Measurements from ENCODE around the gene CYP3A7. TPM values are rescaled to one million over a fixed set of nuclear protein-coding genes. Genes with fewer than 3 reads are reported as not detected.
"Not testable (repeated sequence)": the region's sequence is repeated elsewhere in the genome, so short reads cannot be mapped to it uniquely, and the experiment has no call there.

Gene CYP3A7
- total RNA-seq, 4 donors from 2014 or later: 0.22 TPM; not detected in 3

GRCh38 chr7:99731638-99732374 lies 3.2 kb downstream of the CYP3A7 start:
- Histone ChIP-seq H3K27ac (no peak overlapping the region), H3K4me3 (no peak overlapping the region), H3K9me3 (no peaks in the 10 kb centered on the region), H3K36me3 (peaks cover 0 to 14% (median 0%) of the 10 kb centered on the region in 3 donors), H3K27me3 (no peaks in the 10 kb centered on the region), H3K4me1 (no peaks in the 10 kb centered on the region)
- no peak for DNase-seq (ENCODE audit: low spot score in 2 of 2)
- 93 to 97% methylated on average over 4 of the region's 4 CpGs for WGBS, 2 donors
- TF ChIP-seq POLR2A (IDR thresholded peaks at IDR 0.05) (no peak), EP300 (IDR thresholded peaks at IDR 0.05) (no peak), CTCF (IDR thresholded peaks at IDR 0.05) (no peak)

GRCh38 chr7:99730992-99731391 lies 4.0 kb downstream of the CYP3A7 start:
- H3K4me1 ChIP-seq: no peaks in the 10 kb centered on the region
- DNase-seq (ENCODE audit: low spot score in 2 of 2): no peak
- no peak overlapping the region for H3K4me3 ChIP-seq
- peaks cover 0 to 7% (median 0%) of the 10 kb centered on the region in 3 donors for H3K36me3 ChIP-seq
- no peak for TF ChIP-seq CTCF (IDR thresholded peaks at IDR 0.05)
- no peaks in the 10 kb centered on the region for H3K27me3 ChIP-seq
- H3K27ac ChIP-seq: no peak overlapping the region
- WGBS, 2 donors: 90% methylated on average over 3 of the region's 3 CpGs
- H3K9me3 ChIP-seq: no peaks in the 10 kb centered on the region

GRCh38 chr7:99730238-99730810 lies 4.7 kb downstream of the CYP3A7 start:
- TF ChIP-seq POLR2A (IDR thresholded peaks at IDR 0.05) (no peak), CTCF (IDR thresholded peaks at IDR 0.05) (no peak), EP300 (IDR thresholded peaks at IDR 0.05) (no peak)

GRCh38 chr7:99729486-99730237 lies 5.3 kb downstream of the CYP3A7 start:
- Histone ChIP-seq H3K27me3 (no peaks in the 10 kb centered on the region), H3K9me3 (no peaks in the 10 kb centered on the region), H3K4me3 (no peak overlapping the region), H3K27ac (no peak overlapping the region), H3K36me3 (peaks cover 0 to 14% (median 0%) of the 10 kb centered on the region in 3 donors), H3K4me1 (no peaks in the 10 kb centered on the region)
- 47 to 54% methylated on average over 5 of the region's 5 CpGs for WGBS, 2 donors
- TF ChIP-seq POLR2A (IDR thresholded peaks at IDR 0.05): no peak
- no peak for TF ChIP-seq CTCF (IDR thresholded peaks at IDR 0.05)
- no peak for TF ChIP-seq EP300 (IDR thresholded peaks at IDR 0.05)
- no peak for DNase-seq (ENCODE audit: low spot score in 2 of 2)

More at GRCh38 chr7:99730238-99730810, 4.7 kb downstream of the CYP3A7 start:
- Histone ChIP-seq H3K4me3 (no peak overlapping the region), H3K9me3 (no peaks in the 10 kb centered on the region), H3K27me3 (no peaks in the 10 kb centered on the region), H3K4me1 (no peaks in the 10 kb centered on the region), H3K27ac (no peak overlapping the region), H3K36me3 (peaks cover 0 to 12% (median 0%) of the 10 kb centered on the region in 3 donors)
- 47 to 66% methylated on average over 1 of the region's 1 CpG for WGBS, 2 donors
- DNase-seq (ENCODE audit: low spot score in 2 of 2): no peak

GRCh38 chr7:99728615-99729014 lies 6.4 kb downstream of the CYP3A7 start:
- Histone ChIP-seq H3K27ac (no peak overlapping the region), H3K9me3 (no peaks in the 10 kb centered on the region), H3K4me1 (no peaks in the 10 kb centered on the region), H3K4me3 (no peak overlapping the region), H3K36me3 (peaks cover 0 to 14% (median 0%) of the 10 kb centered on the region in 3 donors), H3K27me3 (no peaks in the 10 kb centered on the region)
- no peak for TF ChIP-seq POLR2A (IDR thresholded peaks at IDR 0.05)
- no peak for TF ChIP-seq CTCF (IDR thresholded peaks at IDR 0.05)
- no peak for TF ChIP-seq EP300 (IDR thresholded peaks at IDR 0.05)
- no peak for DNase-seq (ENCODE audit: low spot score in 2 of 2)
- WGBS, 2 donors: 94 to 100% methylated on average over 2 of the region's 2 CpGs

GRCh38 chr7:99723201-99723600 lies 11.8 kb downstream of the CYP3A7 start:
- 89 to 91% methylated on average over 6 of the region's 6 CpGs for WGBS, 2 donors
- H3K9me3 ChIP-seq; H3K36me3 ChIP-seq; DNase-seq (ENCODE audit: low spot score in 2 of 2); H3K27me3 ChIP-seq; H3K4me3 ChIP-seq; H3K4me1 ChIP-seq; H3K27ac ChIP-seq: not testable (repeated sequence)
